Trophoblast cell (in vitro differentiated cells and primary cell): ENCODE measurements around the gene AR.

Experiments
- DNase-seq, 2 donors: peaks; one replicate each; pipeline ENCODE4 v3.0.0-alpha.2; 2016
- H2AFZ ChIP-seq: 2 replicates; pipeline ENCODE4 v1.6.1; 2013; ENCODE audit warnings: low read length, moderate library complexity, mild to moderate bottlenecking; ENCODE audit not compliant: insufficient read depth, poor library complexity
- H2AK5ac ChIP-seq: 2 replicates; pipeline ENCODE4 v1.6.1; 2013; ENCODE audit warnings: mild to moderate bottlenecking, low read length
- H2BK120ac ChIP-seq: 2 replicates; pipeline ENCODE4 v1.6.1; 2013; ENCODE audit warnings: low read length, mild to moderate bottlenecking, moderate library complexity; ENCODE audit not compliant: insufficient read depth, poor library complexity
- H2BK12ac ChIP-seq: 2 replicates; pipeline ENCODE4 v1.6.1; 2013; ENCODE audit warnings: mild to moderate bottlenecking, low read length, moderate library complexity
- H2BK5ac ChIP-seq: 2 replicates; pipeline ENCODE4 v1.6.1; 2013; ENCODE audit warnings: low read length, low read depth, moderate library complexity, mild to moderate bottlenecking; ENCODE audit not compliant: poor library complexity
- H3K14ac ChIP-seq: 2 replicates; pipeline ENCODE4 v1.6.1; 2013; ENCODE audit warnings: mild to moderate bottlenecking, low read length
- H3K18ac ChIP-seq: 2 replicates; pipeline ENCODE4 v1.6.1; 2013; ENCODE audit warnings: mild to moderate bottlenecking, low read length
- H3K23ac ChIP-seq: 2 replicates; pipeline ENCODE4 v1.6.1; 2013; ENCODE audit warnings: low read length
- H3K27ac ChIP-seq: 2 replicates; pipeline ENCODE4 v1.5.1; 2013; ENCODE audit warnings: low read depth, mild to moderate bottlenecking, inconsistent platforms, low read length, moderate library complexity
- H3K27me3 ChIP-seq: 2 replicates; pipeline ENCODE4 v1.6.1; 2013; ENCODE audit warnings: inconsistent platforms, mild to moderate bottlenecking, low read length, moderate library complexity; ENCODE audit not compliant: insufficient read depth
- H3K36me3 ChIP-seq, 2 experiments: 1 replicate in 1 of 2; 2 replicates in 1 of 2; pipeline ENCODE4 v1.6.1; 2013; ENCODE audit warnings: low read length in 2 of 2, mild to moderate bottlenecking in 2 of 2, moderate library complexity in 1 of 2; ENCODE audit not compliant: insufficient read depth in 2 of 2, control insufficient read depth in 1 of 2
- H3K4ac ChIP-seq: 2 replicates; pipeline ENCODE4 v1.6.1; 2013; ENCODE audit warnings: low read depth, mild to moderate bottlenecking, low read length, moderate library complexity
- H3K4me1 ChIP-seq, 2 experiments: 1 replicate in 1 of 2; 2 replicates in 1 of 2; pipeline ENCODE4 v1.6.1; 2013; ENCODE audit warnings: low read length in 2 of 2, mild to moderate bottlenecking in 2 of 2, moderate library complexity in 1 of 2; ENCODE audit not compliant: insufficient read depth in 2 of 2, control insufficient read depth in 1 of 2
- H3K4me2 ChIP-seq: 2 replicates; pipeline ENCODE4 v1.6.1; 2013; ENCODE audit warnings: inconsistent platforms, mild to moderate bottlenecking, low read length, moderate library complexity
- H3K4me3 ChIP-seq: 2 replicates; pipeline ENCODE4 v1.5.1; 2013; ENCODE audit warnings: mild to moderate bottlenecking, low read depth, low read length, inconsistent platforms
- H3K79me1 ChIP-seq: one replicate; pipeline ENCODE4 v1.6.1; 2013; ENCODE audit warnings: low read length
- H3K79me2 ChIP-seq: 2 replicates; pipeline ENCODE4 v1.6.1; 2013; ENCODE audit warnings: low read length, mild to moderate bottlenecking; ENCODE audit not compliant: control insufficient read depth, insufficient read depth, poor library complexity
- H3K9ac ChIP-seq: 2 replicates; pipeline ENCODE4 v1.6.1; 2013; ENCODE audit warnings: mild to moderate bottlenecking, low read length
- H3K9me3 ChIP-seq: 2 replicates; pipeline ENCODE4 v1.6.1; 2013; ENCODE audit warnings: low read depth, mild to moderate bottlenecking, control low read depth, inconsistent platforms, low read length; ENCODE audit not compliant: insufficient read depth
- H4K12ac ChIP-seq: 2 replicates; pipeline ENCODE4 v1.6.1; 2013; ENCODE audit warnings: low read depth, mild to moderate bottlenecking, low read length, moderate library complexity
- H4K8ac ChIP-seq: 2 replicates; pipeline ENCODE4 v1.6.1; 2013; ENCODE audit warnings: low read depth, mild to moderate bottlenecking, low read length, moderate library complexity
- H4K91ac ChIP-seq: one replicate; pipeline ENCODE4 v1.6.1; 2013; ENCODE audit warnings: low read depth, mild to moderate bottlenecking, low read length, moderate library complexity
- WGBS: extraction: QIAGEN DNeasy Blood & Tissue Kit; methylation state at CpG from one replicate; pipeline ENCODE4 v1.1.7; 2013; ENCODE audit warnings: missing lambda C conversion rate; ENCODE audit not compliant: insufficient read length, insufficient coverage; ENCODE audit errors: extremely low coverage; 5-methylcytosine and 5-hydroxymethylcytosine counted together

Gene AR

DNA sequence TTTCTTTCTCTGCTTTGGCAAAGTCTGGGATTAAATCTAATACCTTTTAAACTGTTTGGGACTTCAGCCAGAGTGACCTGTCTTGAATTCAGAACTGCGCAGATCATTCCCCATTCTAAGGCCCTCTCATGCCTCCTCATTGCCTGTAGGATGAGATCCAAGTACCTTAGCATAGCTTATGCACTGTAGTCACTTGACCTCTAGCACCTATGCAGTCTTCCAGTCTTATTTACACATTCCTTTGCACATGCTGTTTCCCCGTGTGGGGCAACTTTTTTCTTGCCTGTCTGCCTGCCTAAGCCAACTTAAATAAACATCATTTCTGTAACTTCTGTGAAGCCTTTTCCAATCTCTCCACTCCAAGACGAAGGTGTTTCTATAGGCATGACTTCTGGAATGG lies 68.4 kb downstream of the AR start:
- Histone ChIP-seq H3K79me1 (no peaks in the 10 kb centered on the region), H3K9ac (no peak overlapping the region), H3K27ac (no peak overlapping the region), H2BK5ac (no peak overlapping the region), H2AK5ac (no peak overlapping the region), H3K79me2 (no peaks in the 10 kb centered on the region), H3K4me2 (no peak overlapping the region), H4K12ac (no peak overlapping the region), H3K18ac (no peak overlapping the region), H3K27me3 (no peaks in the 10 kb centered on the region), H3K36me3 (no peaks in the 10 kb centered on the region), H3K9me3 (no peaks in the 10 kb centered on the region), H3K14ac (no peak overlapping the region), H3K4me3 (no peak overlapping the region), H3K23ac (no peak overlapping the region), H4K91ac (no peak overlapping the region), H2AFZ (no peak overlapping the region), H2BK12ac (no peak overlapping the region), H3K4me1 (peaks cover 0 to 8% of the 10 kb centered on the region in 2 experiments), H4K8ac (no peak overlapping the region), H2BK120ac (no peak overlapping the region), H3K4ac (no peak overlapping the region)
- DNase-seq: no peak
- no CpG with 5 or more reads among the region's 3 CpGs for WGBS

DNA sequence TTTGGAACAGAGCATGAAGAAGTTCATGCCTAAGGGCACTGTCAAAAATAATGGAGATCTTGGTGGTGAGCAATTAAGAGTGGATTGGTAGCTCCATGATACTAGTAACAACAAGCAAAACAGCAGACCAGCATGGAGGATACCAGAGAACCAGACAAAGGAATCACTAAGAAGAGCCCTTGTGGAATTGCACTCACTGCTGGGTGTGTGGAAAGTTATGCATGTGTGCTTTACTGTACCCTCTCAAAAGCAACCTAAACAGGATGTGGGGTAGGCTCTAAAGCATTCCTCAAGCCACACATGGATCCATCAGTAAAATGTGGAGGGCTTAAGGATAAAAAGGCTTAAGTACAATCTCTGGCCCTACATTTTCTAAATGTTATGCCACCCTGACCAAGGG lies 69.5 kb downstream of the AR start:
- H4K8ac ChIP-seq: no peak overlapping the region
- H3K27me3 ChIP-seq: no peaks in the 10 kb centered on the region
- no peak overlapping the region for H2AFZ ChIP-seq
- H3K14ac ChIP-seq: peak overlapping the region; percentile 25
- H3K36me3 ChIP-seq: no peaks in the 10 kb centered on the region
- H3K4me1 ChIP-seq: peaks cover 0 to 8% of the 10 kb centered on the region in 2 experiments
- no peak overlapping the region for H3K9ac ChIP-seq
- H2BK120ac ChIP-seq: no peak overlapping the region
- H2AK5ac ChIP-seq: no peak overlapping the region
- no peak overlapping the region for H2BK5ac ChIP-seq
- H3K4me3 ChIP-seq: no peak overlapping the region
- no peak overlapping the region for H3K4ac ChIP-seq
- no peak overlapping the region for H4K91ac ChIP-seq
- no peak overlapping the region for H3K18ac ChIP-seq
- no peak overlapping the region for H4K12ac ChIP-seq
- H2BK12ac ChIP-seq: no peak overlapping the region
- no peak for DNase-seq
- no peak overlapping the region for H3K4me2 ChIP-seq
- no peak overlapping the region for H3K27ac ChIP-seq
- no peak overlapping the region for H3K23ac ChIP-seq
- no peaks in the 10 kb centered on the region for H3K9me3 ChIP-seq
- no peaks in the 10 kb centered on the region for H3K79me2 ChIP-seq
- no peaks in the 10 kb centered on the region for H3K79me1 ChIP-seq

DNA sequence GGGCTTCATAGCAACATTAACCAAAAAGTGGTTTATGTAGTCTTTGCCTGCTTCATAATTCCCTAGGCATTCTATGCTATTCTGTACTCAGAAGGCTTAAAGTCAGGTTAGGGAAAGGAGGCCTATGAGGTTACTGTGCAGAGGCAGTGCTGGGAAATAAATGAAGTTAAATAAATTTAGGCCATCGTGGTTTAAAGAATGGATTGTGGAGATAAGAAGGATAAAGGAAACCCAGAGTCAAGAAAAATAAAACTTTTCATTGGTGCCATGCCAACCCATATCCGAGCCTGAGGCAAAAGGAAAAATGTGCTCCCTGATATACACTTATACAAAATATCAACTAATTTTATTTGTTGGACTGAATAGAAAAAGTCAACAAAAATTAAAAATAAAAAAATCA lies 70.2 kb downstream of the AR start:
- no peak overlapping the region for H3K4ac ChIP-seq

DNA sequence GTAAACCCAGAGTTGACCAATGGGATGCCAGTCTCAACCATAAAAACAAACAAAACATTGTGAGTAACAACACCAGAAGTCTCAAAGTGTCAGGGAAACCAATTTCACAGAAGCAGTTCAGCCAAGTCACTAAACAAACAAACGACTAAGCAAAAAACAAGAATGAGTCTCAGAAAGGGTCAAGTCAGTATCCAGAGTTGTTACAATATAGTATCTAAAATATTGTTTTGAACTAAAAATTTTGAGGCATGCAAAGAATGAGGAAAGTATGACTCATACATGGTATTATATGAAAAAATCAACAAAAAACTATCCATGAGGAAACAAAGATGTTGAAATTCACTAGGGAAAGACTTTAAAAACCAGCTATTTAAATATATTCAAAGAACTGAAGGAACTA lies 70.6 kb downstream of the AR start:
- H3K27ac ChIP-seq: no peak overlapping the region
- H3K79me1 ChIP-seq: no peaks in the 10 kb centered on the region
- no peak overlapping the region for H3K4me3 ChIP-seq
- H4K8ac ChIP-seq: no peak overlapping the region
- no peak overlapping the region for H4K91ac ChIP-seq
- no peak overlapping the region for H3K4me2 ChIP-seq
- no CpG with 5 or more reads among the region's 1 CpG for WGBS
- no peak overlapping the region for H2BK120ac ChIP-seq
- no peak overlapping the region for H2AFZ ChIP-seq
- H3K4me1 ChIP-seq: peaks cover 0 to 8% of the 10 kb centered on the region in 2 experiments
- H3K23ac ChIP-seq: no peak overlapping the region
- H3K4ac ChIP-seq: no peak overlapping the region
- H2BK5ac ChIP-seq: no peak overlapping the region
- no peaks in the 10 kb centered on the region for H3K9me3 ChIP-seq
- H3K27me3 ChIP-seq: no peaks in the 10 kb centered on the region
- H3K36me3 ChIP-seq: no peaks in the 10 kb centered on the region
- no peak overlapping the region for H2AK5ac ChIP-seq
- no peak overlapping the region for H3K9ac ChIP-seq
- H2BK12ac ChIP-seq: no peak overlapping the region
- no peak overlapping the region for H3K18ac ChIP-seq
- no peak overlapping the region for H4K12ac ChIP-seq
- no peak overlapping the region for H3K14ac ChIP-seq
- H3K79me2 ChIP-seq: no peaks in the 10 kb centered on the region
- DNase-seq: peak in 1 of 2 donors; percentile 1

More for the DNA sequence above, 70.2 kb downstream of the AR start:
- Histone ChIP-seq H2AFZ (no peak overlapping the region), H3K9me3 (no peaks in the 10 kb centered on the region), H3K79me2 (no peaks in the 10 kb centered on the region), H3K36me3 (no peaks in the 10 kb centered on the region), H3K4me3 (no peak overlapping the region), H3K4me1 (peaks cover 0 to 8% of the 10 kb centered on the region in 2 experiments), H3K27ac (no peak overlapping the region), H2AK5ac (no peak overlapping the region), H3K79me1 (no peaks in the 10 kb centered on the region), H2BK120ac (no peak overlapping the region), H4K12ac (no peak overlapping the region), H2BK5ac (no peak overlapping the region), H3K27me3 (no peaks in the 10 kb centered on the region), H3K18ac (no peak overlapping the region), H3K23ac (no peak overlapping the region), H4K8ac (no peak overlapping the region), H3K9ac (no peak overlapping the region), H3K14ac (no peak overlapping the region), H2BK12ac (no peak overlapping the region), H3K4me2 (no peak overlapping the region), H4K91ac (no peak overlapping the region)
- WGBS: 100% methylated on average over 1 of the region's 2 CpGs
- no peak for DNase-seq
